ENCODE data around the gene PDE4D. TPM values are rescaled to one million over a fixed set of nuclear protein-coding genes. Genes with fewer than 3 reads are reported as not detected.
A peak's percentile ranks its signal among the peaks of the same experiment; 100 is the strongest.

The PDE4D gene
- total and polyA plus RNA-seq, 2 of the 4 experiments (the other 2 are of a cell fraction), result 1.4 to 7.9 TPM

- no peak overlapping the region for H4K8ac ChIP-seq (ENCODE audit: low read depth in 2 of 2, low read length in 2 of 2)
- no peaks in the 10 kb centered on the region for H4K20me1 ChIP-seq (ENCODE audit: insufficient read depth, low read length)
- no peak for TF ChIP-seq NFE2L2 (IDR thresholded peaks at IDR 0.05; ENCODE audit: low read depth, low read length)
- TF ChIP-seq CEBPB (IDR thresholded peaks at IDR 0.05; ENCODE audit: low read depth, low read length), result peak; percentile 76
- H2AK5ac ChIP-seq (ENCODE audit: low read depth, low read length), result no peak overlapping the region
- ATAC-seq (ENCODE audit: low read depth), result peak; percentile 54
- H4K5ac ChIP-seq (ENCODE audit: low read depth, low read length), result no peak overlapping the region
- H3K18ac ChIP-seq (ENCODE audit: low read depth, low read length), result no peak overlapping the region
- DNase-seq, result peak; percentile 71
- dilution Hi-C loops (cut with HindIII; ENCODE audit: low sequenced_read_pairs, unreplicated experiment) (no loop called here), in situ Hi-C loops (cut with MboI; ENCODE audit: low sequenced_read_pairs) (loop anchor here (25.0 kb wide), 1 partner anchor 281 kb away; no protein-coding TSS in a partner anchor), intact Hi-C loops (cut with micrococcal nuclease) (no loop called here)
- H2BK20ac ChIP-seq (ENCODE audit: low read depth, low read length), result no peak overlapping the region; the same call in 1 of the 2 replicates
- H3K27me3 ChIP-seq (ENCODE audit: control insufficient read depth, insufficient read depth, low read length), result no peaks in the 10 kb centered on the region; the same call in none of the 2 replicates
- WGBS, 2 experiments (ENCODE audit: extremely low coverage in 2 of 2, insufficient read length in 1 of 2), result 80% methylated on average over 2 of the region's 6 CpGs; no CpG with 5 or more reads in 1 of the 2 experiments
- no peak overlapping the region for H3K23ac ChIP-seq (ENCODE audit: low read depth, low read length)
- no peak overlapping the region for H2AK9ac ChIP-seq (replicated peaks; ENCODE audit: low read depth, low read length, poor library complexity)
- H3K36me3 ChIP-seq (ENCODE audit: control insufficient read depth, insufficient read depth, low read length), result no peaks in the 10 kb centered on the region
- no peak overlapping the region for H2BK15ac ChIP-seq (ENCODE audit: low read depth, low read length)
- H3K4me2 ChIP-seq (ENCODE audit: low read depth, low read length), result peak overlapping the region; percentile 78; the same call in 1 of the 2 replicates
- no peak overlapping the region for H3K4ac ChIP-seq (ENCODE audit: low read depth, low read length)
- H3K14ac ChIP-seq (replicated peaks; ENCODE audit: low read depth, low read length), result no peak overlapping the region
- H2AFZ ChIP-seq (replicated peaks; ENCODE audit: low read length, poor library complexity), result no peak overlapping the region
- no peak overlapping the region for H2BK120ac ChIP-seq (ENCODE audit: low read depth, low read length)
- no peaks in the 10 kb centered on the region for H3K9me3 ChIP-seq (ENCODE audit: control insufficient read depth, insufficient read depth, low read length)
- no peaks in the 10 kb centered on the region; the same call in 1 of the 2 replicates for H3K9me1 ChIP-seq (ENCODE audit: insufficient read depth, low read length)
- no peak overlapping the region for H3K56ac ChIP-seq (ENCODE audit: extremely low read depth, insufficient read depth, low read length)
- no peak overlapping the region for H4K91ac ChIP-seq (ENCODE audit: insufficient read depth, low read depth, low read length)
- H3K9ac ChIP-seq (ENCODE audit: low read depth, low read length), result no peak overlapping the region
- ChIA-PET POLR2A (ENCODE audit: unreplicated experiment) (interaction anchor here (0.5 kb wide), 1 partner anchor 489 kb away, joined by 3 read pairs; no protein-coding TSS in a partner anchor), CTCF (no interaction called here)
- H3K27ac ChIP-seq (ENCODE audit: insufficient read depth, low read length), result no peak overlapping the region
- no peak overlapping the region for H3K4me3 ChIP-seq (ENCODE audit: insufficient read depth, low read depth, low read length)
- no peak overlapping the region for H2BK5ac ChIP-seq (ENCODE audit: low read depth, low read length, poor library complexity, severe bottlenecking)
- peaks cover 2% of the 10 kb centered on the region; the same call in 1 of the 2 replicates for H3K4me1 ChIP-seq (ENCODE audit: control insufficient read depth, insufficient read depth, low read length)
- H3K79me1 ChIP-seq (ENCODE audit: low read depth in 1 of 2, low read length in 2 of 2), result no peaks in the 10 kb centered on the region
- BruUV-seq (replicated peaks), result no TSS peak
These were observed 100.4 kb downstream of the PDE4D start for GRCh38 chr5:59792983-59793585.

Data from IMR-90 (cell line).